Measurements from ENCODE around the gene LTB4R. TPM values are rescaled to one million over a fixed set of nuclear protein-coding genes. Genes with fewer than 3 reads are reported as not detected.

Gene LTB4R
- total RNA-seq, 1 experiment from 2014 or later, result 10.3 TPM

DNA sequence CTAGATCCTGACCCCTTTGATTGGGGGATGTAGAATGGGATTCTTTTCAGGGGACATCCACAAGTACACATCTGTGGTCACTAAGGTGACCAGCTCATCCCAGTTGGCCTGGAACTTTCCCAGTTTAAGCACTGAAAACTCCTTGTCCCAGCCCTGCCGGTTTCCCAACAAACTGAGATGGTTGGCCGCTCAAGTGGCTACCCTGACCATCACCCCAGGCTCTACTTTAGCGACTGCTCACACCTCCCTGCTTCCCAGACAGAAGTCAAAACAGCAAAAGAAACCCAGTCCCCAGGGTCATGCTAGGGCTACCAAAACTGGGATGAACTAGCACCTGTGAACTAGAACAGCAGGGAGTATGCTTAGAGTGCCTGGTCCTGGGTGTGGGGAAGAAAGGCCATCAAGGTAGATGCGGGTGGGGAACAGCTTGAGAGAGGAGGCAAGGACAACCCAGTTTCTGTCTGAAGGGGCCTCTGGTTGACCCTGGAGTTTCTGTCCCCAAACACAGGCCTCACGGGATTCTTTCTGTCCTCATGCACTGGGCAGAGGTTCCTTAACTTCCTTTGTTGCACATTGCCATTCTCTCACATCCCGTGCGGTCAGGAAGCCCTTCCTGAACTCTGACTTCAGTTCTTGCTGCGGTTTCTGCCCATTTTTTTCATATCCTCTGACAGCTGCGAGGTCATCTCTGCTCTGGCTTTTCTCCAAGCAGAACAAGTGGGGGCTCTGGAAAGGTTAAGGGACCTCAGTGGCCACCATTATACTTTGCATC is 1.6 kb downstream of the LTB4R start:
- H3K9me3 ChIP-seq (ENCODE audit: insufficient read depth, low read depth), result no peaks in the 10 kb centered on the region
- no peak for DNase-seq
- CTCF ChIA-PET, result no interaction called here
- H3K27ac ChIP-seq, result no peak overlapping the region
- no peaks in the 10 kb centered on the region; the same call in 1 of the 2 replicates for H3F3A ChIP-seq (ENCODE audit: insufficient read depth, low read depth)
- TF ChIP-seq EZH2 (IDR thresholded peaks at IDR 0.05; ENCODE audit: low read depth), result no peak
- TF ChIP-seq, protein P1, sequence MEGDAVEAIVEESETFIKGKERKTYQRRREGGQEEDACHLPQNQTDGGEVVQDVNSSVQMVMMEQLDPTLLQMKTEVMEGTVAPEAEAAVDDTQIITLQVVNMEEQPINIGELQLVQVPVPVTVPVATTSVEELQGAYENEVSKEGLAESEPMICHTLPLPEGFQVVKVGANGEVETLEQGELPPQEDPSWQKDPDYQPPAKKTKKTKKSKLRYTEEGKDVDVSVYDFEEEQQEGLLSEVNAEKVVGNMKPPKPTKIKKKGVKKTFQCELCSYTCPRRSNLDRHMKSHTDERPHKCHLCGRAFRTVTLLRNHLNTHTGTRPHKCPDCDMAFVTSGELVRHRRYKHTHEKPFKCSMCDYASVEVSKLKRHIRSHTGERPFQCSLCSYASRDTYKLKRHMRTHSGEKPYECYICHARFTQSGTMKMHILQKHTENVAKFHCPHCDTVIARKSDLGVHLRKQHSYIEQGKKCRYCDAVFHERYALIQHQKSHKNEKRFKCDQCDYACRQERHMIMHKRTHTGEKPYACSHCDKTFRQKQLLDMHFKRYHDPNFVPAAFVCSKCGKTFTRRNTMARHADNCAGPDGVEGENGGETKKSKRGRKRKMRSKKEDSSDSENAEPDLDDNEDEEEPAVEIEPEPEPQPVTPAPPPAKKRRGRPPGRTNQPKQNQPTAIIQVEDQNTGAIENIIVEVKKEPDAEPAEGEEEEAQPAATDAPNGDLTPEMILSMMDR (conservative IDR thresholded peaks at IDR 0.05), result no peak
- H3K4me1 ChIP-seq (replicated peaks; ENCODE audit: insufficient read depth), result no peaks in the 10 kb centered on the region
- no peak overlapping the region for H2AFZ ChIP-seq
- no peak overlapping the region for H3K4me3 ChIP-seq
- H4K20me1 ChIP-seq (ENCODE audit: insufficient read depth), result no peaks in the 10 kb centered on the region
- no peaks in the 10 kb centered on the region for H3K27me3 ChIP-seq (ENCODE audit: insufficient read depth, low read depth)
- intact Hi-C loops (cut with micrococcal nuclease; ENCODE audit: unreplicated experiment), result no loop called here
- no peaks in the 10 kb centered on the region for H3K9me2 ChIP-seq (ENCODE audit: insufficient read depth)
- no peaks in the 10 kb centered on the region for H3K79me2 ChIP-seq (ENCODE audit: low read depth)
- H3K4me2 ChIP-seq, result no peak overlapping the region
- POLR2A ChIA-PET (ENCODE audit: unreplicated experiment), result no interaction called here
- no TSS peak for BruUV-seq (replicated peaks)
- no peaks in the 10 kb centered on the region for H3K36me3 ChIP-seq (ENCODE audit: low read depth)

DNA sequence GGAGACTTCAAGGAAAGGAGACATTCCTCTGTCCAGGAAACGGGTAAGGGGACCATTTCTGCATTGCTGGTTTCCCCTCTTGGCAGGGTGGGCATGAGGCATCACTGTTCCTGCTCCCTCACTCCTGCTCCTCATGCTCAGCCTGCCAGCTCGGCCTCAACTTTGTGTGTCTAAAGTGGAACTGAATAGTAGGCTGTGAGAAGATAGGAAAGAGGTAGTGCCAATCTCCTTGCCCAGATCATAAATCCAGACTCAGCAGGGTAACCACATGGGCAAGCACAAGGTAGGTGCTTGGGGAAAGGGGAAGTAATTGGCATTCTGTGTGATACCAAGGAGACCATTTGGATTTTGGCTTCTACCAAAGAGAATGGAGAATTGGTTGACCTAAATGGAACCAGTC is 2.6 kb downstream of the LTB4R start:
- no peak overlapping the region for H3K4me2 ChIP-seq

DNA sequence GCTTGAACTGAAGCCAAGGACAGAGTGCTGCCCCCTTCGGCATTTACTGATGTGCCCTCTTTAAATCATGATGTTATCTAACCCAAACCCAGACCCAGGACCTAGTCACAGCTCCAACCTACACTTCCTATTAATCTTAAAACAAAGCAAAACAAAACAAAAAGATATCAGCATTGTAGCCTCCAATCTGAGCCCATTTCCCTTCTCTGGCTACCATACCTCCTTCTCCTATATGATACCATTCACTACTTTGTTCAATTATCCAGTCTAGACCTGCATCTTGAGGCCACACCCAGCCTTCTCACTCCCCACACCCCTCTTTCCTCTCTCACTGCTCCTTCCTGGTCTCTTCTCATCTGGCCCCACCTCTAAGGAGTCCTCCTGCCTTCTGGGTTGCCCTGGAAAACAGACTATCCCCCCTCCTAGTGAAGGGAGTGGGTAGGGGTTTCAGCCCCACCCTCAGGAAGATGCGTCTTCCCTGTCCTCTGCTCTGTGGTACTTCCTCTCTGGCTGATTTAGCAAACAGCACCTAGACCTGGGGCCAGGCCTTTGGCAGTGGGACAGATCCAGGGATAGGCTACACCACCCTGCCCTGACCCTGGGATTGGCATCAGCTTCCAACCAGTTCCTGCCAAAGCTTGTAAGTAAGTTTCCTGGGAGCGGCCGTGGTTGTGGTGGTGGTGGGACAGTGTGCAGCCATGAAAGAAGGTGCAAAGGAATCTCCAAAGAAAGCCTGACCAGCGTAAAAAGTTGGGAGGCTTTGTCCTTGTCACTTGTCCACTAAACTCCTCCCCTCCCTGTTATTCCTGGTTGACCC is 3.3 kb downstream of the LTB4R start:
- H3K4me1 ChIP-seq (replicated peaks; ENCODE audit: insufficient read depth), result no peaks in the 10 kb centered on the region
- H3K9me2 ChIP-seq (ENCODE audit: insufficient read depth), result no peaks in the 10 kb centered on the region
- TF ChIP-seq, protein P1 (conservative IDR thresholded peaks at IDR 0.05), result no peak
- no peak for TF ChIP-seq EZH2 (IDR thresholded peaks at IDR 0.05; ENCODE audit: low read depth)
- DNase-seq, result no peak
- no peak overlapping the region for H3K4me3 ChIP-seq
- BruUV-seq (replicated peaks), result no TSS peak
- H3F3A ChIP-seq (ENCODE audit: insufficient read depth, low read depth), result no peaks in the 10 kb centered on the region; the same call in 1 of the 2 replicates
- no peaks in the 10 kb centered on the region for H3K79me2 ChIP-seq (ENCODE audit: low read depth)
- H3K4me2 ChIP-seq, result no peak overlapping the region
- POLR2A ChIA-PET (ENCODE audit: unreplicated experiment), result interaction anchor here (0.7 kb wide), 1 partner anchor 101 kb away, joined by 4 read pairs; no protein-coding TSS in a partner anchor
- H3K36me3 ChIP-seq (ENCODE audit: low read depth), result no peaks in the 10 kb centered on the region
- H3K9me3 ChIP-seq (ENCODE audit: insufficient read depth, low read depth), result no peaks in the 10 kb centered on the region
- no peak overlapping the region for H2AFZ ChIP-seq
- no peaks in the 10 kb centered on the region for H3K27me3 ChIP-seq (ENCODE audit: insufficient read depth, low read depth)
- intact Hi-C loops (cut with micrococcal nuclease; ENCODE audit: unreplicated experiment), result no loop called here
- H4K20me1 ChIP-seq (ENCODE audit: insufficient read depth), result no peaks in the 10 kb centered on the region
- H3K27ac ChIP-seq, result no peak overlapping the region
- CTCF ChIA-PET, result no interaction called here

More for the DNA sequence above, 2.6 kb downstream of the LTB4R start:
- Histone ChIP-seq H3K27me3 (ENCODE audit: insufficient read depth, low read depth) (no peaks in the 10 kb centered on the region), H3K9me2 (ENCODE audit: insufficient read depth) (no peaks in the 10 kb centered on the region), H2AFZ (no peak overlapping the region), H3K4me3 (no peak overlapping the region), H3K36me3 (ENCODE audit: low read depth) (no peaks in the 10 kb centered on the region), H3K27ac (no peak overlapping the region), H3K4me1 (replicated peaks; ENCODE audit: insufficient read depth) (no peaks in the 10 kb centered on the region), H3K9me3 (ENCODE audit: insufficient read depth, low read depth) (no peaks in the 10 kb centered on the region), H3K79me2 (ENCODE audit: low read depth) (no peaks in the 10 kb centered on the region), H3F3A (ENCODE audit: insufficient read depth, low read depth) (no peaks in the 10 kb centered on the region; the same call in 1 of the 2 replicates), H4K20me1 (ENCODE audit: insufficient read depth) (no peaks in the 10 kb centered on the region)
- TF ChIP-seq, protein P1 (conservative IDR thresholded peaks at IDR 0.05), result no peak
- no peak for TF ChIP-seq EZH2 (IDR thresholded peaks at IDR 0.05; ENCODE audit: low read depth)
- no TSS peak for BruUV-seq (replicated peaks)
- ChIA-PET CTCF (no interaction called here), POLR2A (ENCODE audit: unreplicated experiment) (interaction anchor here (0.7 kb wide), 1 partner anchor 102 kb away, joined by 4 read pairs; no protein-coding TSS in a partner anchor)
- intact Hi-C loops (cut with micrococcal nuclease; ENCODE audit: unreplicated experiment), result no loop called here
- DNase-seq, result no peak

All from PC-9 (cell line).